ELR (cell line): ENCODE results near the gene TSPAN17.
A peak's percentile ranks its signal among the peaks of the same experiment; 100 is the strongest.
"Not testable (repeated sequence)": the region's sequence is repeated elsewhere in the genome, so short reads cannot be mapped to it uniquely, and the experiment has no call there.

ENCODE experiments used
- DNase-seq: peaks from one replicate; pipeline ENCODE4 v3.0.0-alpha.2; 2015; ENCODE audit warnings: low read depth

The TSPAN17 gene

DNA sequence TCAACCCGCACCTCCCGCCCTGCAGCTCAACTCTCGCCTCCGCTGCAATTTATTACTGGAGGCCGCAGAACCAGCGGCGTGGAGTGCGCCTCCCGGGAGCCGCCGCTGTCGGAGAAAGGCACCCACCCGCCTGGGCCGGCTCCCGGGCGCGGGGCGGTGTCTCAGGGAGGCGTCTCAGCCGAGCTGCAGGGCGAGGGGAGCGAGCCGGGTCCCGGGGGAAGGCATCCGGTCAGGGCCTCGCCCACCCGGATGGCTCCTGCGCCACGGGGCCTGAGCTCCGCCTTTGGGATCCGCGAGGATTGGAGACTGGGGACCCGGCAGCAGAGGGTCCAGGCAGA lies 32.9 kb downstream of the TSPAN17 start:
- no peak for DNase-seq

- DNase-seq = no peak
These were observed 34.8 kb downstream of the TSPAN17 start for GRCh38 chr5:176682016-176682531.

DNA sequence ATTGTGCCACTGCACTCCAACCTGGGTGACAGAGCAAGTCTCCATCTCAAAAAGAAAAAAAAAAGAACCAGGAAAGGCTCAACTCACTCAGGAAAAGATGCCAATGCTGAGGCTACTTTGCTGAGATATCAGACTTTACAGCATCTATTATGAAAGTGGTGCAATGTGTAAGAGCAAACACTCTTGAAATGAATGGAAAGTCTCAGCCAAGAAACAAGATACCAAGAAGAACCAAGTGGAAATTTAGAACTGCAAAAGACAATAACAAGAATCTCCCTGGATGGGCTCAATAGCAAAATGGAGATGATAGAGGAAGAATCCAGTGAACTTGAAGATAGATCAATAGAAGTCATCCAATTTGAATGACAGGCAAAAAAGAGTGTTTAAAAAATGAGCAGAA lies 37.7 kb downstream of the TSPAN17 start:
- DNase-seq = no peak

DNA sequence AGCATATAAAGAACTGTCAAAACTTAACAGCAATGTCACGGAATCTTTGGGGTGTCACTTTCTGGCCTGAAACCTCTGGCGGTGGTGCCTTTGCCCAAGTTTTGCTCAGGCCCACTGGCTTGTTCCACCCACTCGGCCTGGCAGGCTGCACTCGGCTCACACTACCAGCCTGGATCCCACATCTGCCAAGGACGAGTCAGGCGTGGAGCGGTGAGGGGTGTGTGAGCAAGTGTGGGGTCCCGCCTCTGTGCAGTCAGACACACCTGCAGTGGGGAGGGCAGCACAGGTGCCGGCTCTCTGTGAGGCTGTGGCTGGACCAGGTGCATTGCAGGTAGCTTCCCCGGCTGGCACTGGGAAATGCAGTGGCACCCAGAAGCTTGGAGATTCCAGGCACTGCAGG lies 40.0 kb downstream of the TSPAN17 start:
- DNase-seq = no peak

- DNase-seq = no peak
These were observed 40.6 kb downstream of the TSPAN17 start for GRCh38 chr5:176687881-176688280.

DNA sequence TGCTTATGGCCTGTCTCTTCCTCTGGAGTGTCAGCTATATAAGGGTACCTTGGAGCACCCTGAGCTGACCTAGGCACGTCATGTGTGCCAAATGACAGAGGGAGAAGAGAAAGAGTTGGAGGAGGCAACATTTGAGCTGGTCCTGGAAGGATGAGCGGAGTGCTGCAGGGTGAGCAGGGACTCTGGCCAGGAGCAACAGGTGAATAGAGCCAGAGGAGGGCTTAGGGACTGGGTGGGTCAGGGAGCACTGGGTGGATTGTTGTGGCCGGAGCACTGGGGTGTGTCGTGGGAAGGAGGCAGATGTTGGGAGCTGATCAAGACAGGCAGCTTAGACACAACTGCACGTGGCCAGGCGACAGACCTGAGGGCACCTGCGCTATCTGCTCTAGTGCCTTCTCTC lies 43.6 kb downstream of the TSPAN17 start:
- DNase-seq = no peak

DNA sequence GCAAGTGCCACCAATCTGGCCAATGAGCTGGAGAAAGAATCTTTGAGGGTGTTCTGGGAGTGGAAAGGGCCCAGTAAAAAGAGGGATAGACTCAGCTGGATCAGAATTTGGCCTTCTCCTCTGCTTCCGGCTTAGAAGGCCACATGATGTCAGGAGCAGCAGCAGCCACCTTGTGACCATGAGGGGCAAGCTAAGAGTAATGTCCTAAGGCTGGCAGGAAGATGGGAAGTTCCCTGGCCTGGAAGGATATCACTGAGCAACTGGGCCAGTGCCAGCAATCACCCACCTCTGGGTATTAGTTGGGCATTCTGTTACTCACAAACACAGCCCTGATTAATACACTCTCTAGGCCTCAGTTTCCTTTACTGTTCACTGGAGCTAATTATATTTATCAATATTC lies 44.2 kb downstream of the TSPAN17 start:
- DNase-seq = no peak

- no peak for DNase-seq
These were observed 45.0 kb downstream of the TSPAN17 start for GRCh38 chr5:176692326-176692725.

- DNase-seq = no peak
These were observed 45.7 kb downstream of the TSPAN17 start for GRCh38 chr5:176692839-176693476.

DNA sequence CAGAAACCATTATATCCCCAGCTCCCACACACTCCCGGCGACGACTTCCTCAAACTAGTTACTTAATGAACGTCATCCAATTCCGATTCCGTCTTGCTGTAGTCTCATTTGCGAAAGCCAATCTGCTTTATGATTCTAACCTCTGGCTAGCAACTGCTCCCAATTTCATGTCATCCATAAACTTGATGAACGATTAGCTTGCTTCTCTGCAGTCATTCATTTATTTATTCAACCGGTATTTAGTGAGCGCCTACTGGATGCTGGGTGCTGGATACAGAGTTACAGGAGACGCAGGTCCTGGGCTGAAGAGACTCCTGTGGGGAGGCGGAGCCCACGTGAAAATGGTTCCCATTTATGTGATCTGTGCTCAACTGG lies 46.2 kb downstream of the TSPAN17 start:
- DNase-seq = no peak

- no peak for DNase-seq
These were observed 46.9 kb downstream of the TSPAN17 start for GRCh38 chr5:176694146-176694545.

DNA sequence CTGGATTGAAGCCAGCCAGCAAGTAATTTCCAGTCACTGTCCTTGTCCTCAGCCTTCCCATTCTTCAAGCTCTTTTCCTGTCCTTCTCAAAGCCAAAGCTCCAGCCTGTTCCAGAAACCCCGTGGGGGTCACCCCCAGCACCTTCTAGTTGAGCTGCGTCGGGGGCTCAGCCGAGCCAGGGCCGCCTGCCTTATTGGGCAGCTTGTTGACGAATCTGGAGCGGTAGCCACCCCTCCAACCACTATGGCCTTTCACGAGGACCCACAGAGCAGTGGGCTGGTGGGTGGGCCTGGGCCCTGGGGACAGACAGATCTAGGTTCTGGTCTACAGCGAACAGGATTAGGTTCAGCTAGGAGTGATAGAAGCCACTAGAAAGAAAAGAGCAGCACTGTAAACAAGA lies 47.3 kb downstream of the TSPAN17 start:
- DNase-seq = no peak

DNA sequence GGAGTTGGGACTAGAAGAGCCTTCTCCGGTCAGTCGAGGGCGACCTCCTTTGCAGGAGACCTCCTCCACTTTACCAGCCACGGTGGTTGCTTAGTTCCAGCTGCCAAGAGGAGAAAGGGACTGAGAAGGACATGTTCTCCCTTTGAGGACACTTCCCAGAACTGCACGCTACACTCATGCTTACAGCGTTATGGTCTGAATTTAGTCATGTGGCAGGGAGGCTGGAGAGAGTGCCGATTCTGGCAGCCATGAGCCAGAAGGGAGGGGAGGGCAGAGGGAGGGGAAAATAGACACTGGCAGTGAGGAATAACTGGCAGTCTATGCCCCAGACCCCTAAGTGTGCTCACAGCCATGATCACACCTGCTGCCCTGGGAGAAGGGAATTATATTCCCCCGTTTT lies 47.8 kb downstream of the TSPAN17 start:
- DNase-seq = no peak

DNA sequence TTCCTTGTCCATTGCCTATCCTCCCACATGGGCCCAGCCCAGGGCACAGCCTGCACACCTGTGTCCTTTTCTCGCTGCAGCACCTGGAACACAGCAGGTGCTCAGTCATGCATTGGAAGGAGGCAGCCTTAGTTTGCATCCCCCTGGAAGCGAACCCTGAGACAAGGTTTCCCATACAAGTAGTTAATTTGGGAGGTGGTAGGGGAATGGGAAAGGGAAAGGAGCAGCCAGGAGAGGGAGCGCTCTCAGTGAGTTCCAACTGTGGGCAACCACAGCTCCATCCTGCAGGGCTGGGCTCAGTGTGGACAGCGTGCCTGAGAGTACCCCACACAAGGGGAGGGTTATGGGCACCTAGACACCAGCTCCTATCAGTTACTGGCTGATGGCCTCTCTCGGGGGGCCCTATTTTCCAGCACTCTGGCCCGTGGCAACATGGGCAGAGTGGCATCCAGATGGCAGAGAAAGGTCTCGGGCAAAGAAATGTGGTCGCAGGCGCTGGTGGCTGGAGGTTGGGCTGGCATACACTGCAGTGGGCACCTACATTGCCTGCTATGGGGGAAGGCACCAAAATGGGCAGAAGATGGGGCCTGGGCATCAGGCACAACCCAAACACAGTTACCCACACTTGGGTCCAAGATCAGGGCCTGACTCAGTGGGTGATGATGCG lies 50.1 kb downstream of the TSPAN17 start:
- no peak for DNase-seq

DNA sequence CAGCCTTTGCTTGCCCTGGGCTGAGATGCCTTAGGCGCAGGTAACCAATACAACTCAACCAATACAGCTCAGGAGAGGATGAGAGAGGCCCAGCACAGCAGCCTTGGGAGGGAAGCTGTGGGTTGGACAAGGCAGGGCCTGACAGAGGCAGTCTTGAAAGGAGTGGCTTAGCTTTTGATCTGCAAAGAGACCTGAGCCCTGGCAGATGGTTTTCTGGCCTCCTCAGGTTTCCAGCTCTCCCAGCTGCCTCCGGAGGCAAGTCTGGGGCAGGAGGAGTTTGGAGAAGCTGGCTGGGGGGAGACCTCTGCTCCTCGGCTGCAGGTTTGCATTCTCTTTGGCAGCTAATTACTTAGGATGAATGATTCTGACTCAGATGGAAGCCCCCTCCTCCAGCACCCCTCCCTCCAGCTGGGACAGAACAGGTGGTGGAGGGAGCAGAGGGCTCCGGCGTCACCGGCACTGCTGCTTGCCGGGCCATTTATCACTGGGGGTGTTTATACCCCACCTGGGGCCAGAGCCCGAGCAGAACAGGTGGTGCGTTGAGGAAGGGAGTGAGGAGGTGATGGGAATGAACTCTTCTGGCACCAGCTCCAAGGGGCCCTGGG lies 50.8 kb downstream of the TSPAN17 start:
- DNase-seq = no peak

DNA sequence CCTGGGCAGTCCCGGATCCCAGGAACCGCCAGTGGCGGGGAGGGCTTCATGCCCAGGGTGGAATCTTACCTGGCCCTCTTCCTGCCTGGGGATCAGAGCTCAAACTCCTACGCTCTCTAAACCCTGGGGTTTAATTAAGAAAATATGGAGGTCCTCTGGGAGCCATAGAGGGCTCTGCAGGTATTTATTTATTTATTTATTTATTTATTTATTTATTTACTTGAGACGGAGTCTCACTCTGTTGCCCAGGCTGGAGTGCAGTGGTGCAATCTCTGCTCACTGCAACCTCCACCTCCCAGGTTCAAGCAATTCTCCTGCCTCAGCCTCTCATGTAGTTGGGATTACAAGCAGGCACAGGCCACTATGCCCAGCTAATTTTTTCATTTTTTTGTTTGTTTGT lies 52.2 kb downstream of the TSPAN17 start:
- not testable (repeated sequence) for DNase-seq

DNA sequence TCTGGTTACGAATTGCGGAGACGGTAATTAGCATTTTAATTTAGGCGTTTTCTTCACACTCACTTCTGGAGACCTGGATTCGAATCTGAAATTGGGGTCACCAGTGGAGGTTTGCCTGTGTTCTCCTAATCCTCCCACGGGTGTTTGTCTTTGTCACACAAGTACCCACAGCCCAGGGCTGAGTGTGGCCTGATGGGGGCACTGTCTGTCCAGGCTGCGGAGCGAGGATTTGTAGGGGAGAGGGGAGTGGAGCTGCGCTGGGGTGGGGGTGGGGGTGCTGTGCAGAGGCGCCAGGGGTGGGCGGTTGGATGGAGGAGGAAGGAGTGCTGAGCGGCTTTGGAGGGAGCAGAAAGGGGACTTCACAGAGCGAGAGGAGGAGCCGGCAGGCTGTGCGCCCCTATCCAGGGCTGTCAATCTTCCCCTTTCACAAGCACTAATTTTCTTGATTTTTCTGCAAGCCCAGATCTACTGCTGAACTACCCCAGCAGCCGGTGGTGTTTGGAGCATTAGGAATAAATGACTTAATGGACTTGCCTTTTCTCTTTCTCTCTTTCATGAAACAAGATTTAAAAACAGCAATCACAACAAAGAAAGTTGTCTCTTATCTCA lies 53.1 kb downstream of the TSPAN17 start:
- DNase-seq = peak; percentile 26

DNA sequence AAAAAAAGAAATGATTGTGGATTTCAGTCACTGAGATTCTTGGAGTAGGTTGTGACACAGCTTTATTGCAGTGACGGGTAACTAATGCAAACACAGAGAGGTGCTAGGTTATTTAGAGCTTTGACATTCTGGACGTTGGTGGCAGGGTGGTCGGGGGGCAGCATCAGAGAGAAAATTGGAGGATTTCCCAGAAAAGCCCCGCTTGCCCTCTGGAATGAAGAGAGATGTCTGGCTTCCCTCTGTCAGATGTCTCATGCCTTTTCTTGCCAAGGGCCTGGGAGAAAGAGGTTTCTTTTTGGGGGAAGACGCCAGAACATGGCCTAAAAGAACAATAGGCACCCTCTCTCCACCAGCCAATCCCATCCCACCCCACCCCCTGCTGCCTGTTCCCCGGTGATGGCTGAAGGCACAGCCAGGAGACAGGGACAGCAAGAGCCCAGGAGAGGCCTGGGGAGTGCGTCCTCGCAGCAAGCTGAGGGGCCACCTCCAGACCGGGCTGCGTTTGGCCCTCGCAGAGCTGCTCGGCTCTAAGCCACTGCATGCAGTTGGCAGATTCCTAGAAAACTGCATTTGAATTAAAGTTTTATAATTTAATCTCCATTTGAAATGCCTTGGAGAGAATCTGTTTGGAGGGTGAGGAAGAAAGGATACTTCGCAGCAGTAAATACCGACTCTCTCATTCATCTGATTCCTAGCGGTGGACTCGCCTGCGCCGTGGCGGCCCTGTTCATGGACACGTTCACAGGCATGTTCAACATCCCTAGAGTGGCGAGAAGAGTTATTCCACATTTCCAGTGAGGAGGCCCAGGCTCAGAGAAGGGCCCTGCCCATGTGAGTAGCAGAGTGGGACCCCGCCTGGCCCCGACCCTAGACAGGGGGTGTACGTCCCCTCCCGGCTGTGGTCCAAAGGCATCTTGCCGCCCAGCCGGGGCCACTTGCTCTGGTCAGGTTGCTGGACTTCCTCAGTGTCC lies 55.7 kb downstream of the TSPAN17 start:
- no peak for DNase-seq

- DNase-seq = no peak
These were observed 56.6 kb downstream of the TSPAN17 start for GRCh38 chr5:176703857-176704256.

- no peak for DNase-seq
These were observed 57.1 kb downstream of the TSPAN17 start for GRCh38 chr5:176704355-176704754.

DNA sequence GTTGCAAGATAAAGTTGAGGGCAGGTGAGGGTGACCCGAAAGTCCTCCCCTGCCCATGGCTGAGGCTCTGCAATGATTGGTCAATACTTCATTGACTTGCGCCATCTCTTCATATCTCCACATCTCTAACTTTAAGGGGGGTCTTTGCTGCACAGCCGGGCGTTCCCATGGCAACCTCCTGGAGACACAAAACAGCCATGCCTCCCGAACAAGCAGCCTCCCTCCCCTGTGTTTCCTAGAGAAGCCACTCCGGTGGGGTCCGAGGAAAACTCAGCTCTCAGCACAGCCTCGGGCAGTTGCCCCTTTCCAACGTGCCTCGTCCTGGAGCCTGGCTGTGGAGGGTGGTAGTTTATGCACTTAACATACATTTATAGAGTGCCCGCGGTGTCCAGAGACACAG lies 57.5 kb downstream of the TSPAN17 start:
- DNase-seq = no peak
